Measurements from ENCODE around the gene KIF21A.
"Not testable (repeated sequence)": the region's sequence is repeated elsewhere in the genome, so short reads cannot be mapped to it uniquely, and the experiment has no call there.

KIF21A gene

GRCh38 chr12:39443081-39443928, at the start of gene KIF21A:
Gene KIF21A, minus strand, starts transcription at chr12:39443120. Its CDS starts 150 bp downstream, at chr12:39442970.
- DNase-seq, result peak; percentile 93

GRCh38 chr12:39490500-39491282, 47.8 kb upstream of the KIF21A start:
- DNase-seq, result no peak

- no peak for DNase-seq
Observed at GRCh38 chr12:39483597-39483996, 40.7 kb upstream of the KIF21A start.

- DNase-seq, result no peak
Observed at GRCh38 chr12:39483042-39483441, 40.1 kb upstream of the KIF21A start.

- DNase-seq, result no peak
Observed at GRCh38 chr12:39476894-39477293, 34.0 kb upstream of the KIF21A start.

GRCh38 chr12:39476121-39476520, 33.2 kb upstream of the KIF21A start:
- DNase-seq, result no peak

- DNase-seq, result not testable (repeated sequence)
Observed at GRCh38 chr12:39475136-39475535, 32.2 kb upstream of the KIF21A start.

- DNase-seq, result peak; percentile 36
Observed at GRCh38 chr12:39467432-39467870, 24.5 kb upstream of the KIF21A start.

GRCh38 chr12:39464976-39465695, 22.2 kb upstream of the KIF21A start:
- DNase-seq, result no peak

- no peak for DNase-seq
Observed at GRCh38 chr12:39461059-39461458, 18.1 kb upstream of the KIF21A start.

- no peak for DNase-seq
Observed at GRCh38 chr12:39459027-39459434, 16.1 kb upstream of the KIF21A start.

- DNase-seq, result no peak
Observed at GRCh38 chr12:39451977-39452376, 9.1 kb upstream of the KIF21A start.

GRCh38 chr12:39448038-39448437, 5.1 kb upstream of the KIF21A start:
- DNase-seq, result no peak

GRCh38 chr12:39443929-39444209, 949 bp upstream of the KIF21A start:
- DNase-seq, result peak; percentile 2

GRCh38 chr12:39442831-39443080, 164 bp downstream of the KIF21A start:
- no peak for DNase-seq

- peak; percentile 42 for DNase-seq
Observed at GRCh38 chr12:39441963-39442830, 723 bp downstream of the KIF21A start.

GRCh38 chr12:39441189-39441962, 1.5 kb downstream of the KIF21A start:
- DNase-seq, result no peak

GRCh38 chr12:39440781-39441180, 2.1 kb downstream of the KIF21A start:
- no peak for DNase-seq

- DNase-seq, result no peak
Observed at GRCh38 chr12:39440101-39440500, 2.8 kb downstream of the KIF21A start.

GRCh38 chr12:39435531-39435930, 7.4 kb downstream of the KIF21A start:
- no peak for DNase-seq

- DNase-seq, result no peak
Observed at GRCh38 chr12:39431797-39432196, 11.1 kb downstream of the KIF21A start.
